CD4-positive, alpha-beta T cell treated with Interleukin-6 for 4 hours (primary cell): Measurements from ENCODE around the gene MAGI3.
"Not testable (repeated sequence)": the region's sequence is repeated elsewhere in the genome, so short reads cannot be mapped to it uniquely, and the experiment has no call there.

Experiments used
- DNase-seq: peaks from one replicate; pipeline ENCODE4 v3.0.0-alpha.2; 2020; ENCODE audit warnings: mixed read lengths

Gene MAGI3

GRCh38 chr1:113399062-113399583, 8.8 kb downstream of the MAGI3 start:
- no peak for DNase-seq

GRCh38 chr1:113401067-113401466, 10.8 kb downstream of the MAGI3 start:
- no peak for DNase-seq

- DNase-seq: no peak
Observed at GRCh38 chr1:113401728-113402127, 11.4 kb downstream of the MAGI3 start.

GRCh38 chr1:113403065-113403464, 12.8 kb downstream of the MAGI3 start:
- DNase-seq: no peak

GRCh38 chr1:113405573-113405972, 15.3 kb downstream of the MAGI3 start:
- no peak for DNase-seq

GRCh38 chr1:113406149-113406548, 15.8 kb downstream of the MAGI3 start:
- DNase-seq: not testable (repeated sequence)

GRCh38 chr1:113409363-113409762, 19.0 kb downstream of the MAGI3 start:
- no peak for DNase-seq

GRCh38 chr1:113412020-113412419, 21.7 kb downstream of the MAGI3 start:
- DNase-seq: not testable (repeated sequence)

GRCh38 chr1:113415310-113416070, 25.2 kb downstream of the MAGI3 start:
- DNase-seq: no peak

- DNase-seq: not testable (repeated sequence)
Observed at GRCh38 chr1:113416071-113416470, 25.8 kb downstream of the MAGI3 start.

GRCh38 chr1:113416496-113416895, 26.2 kb downstream of the MAGI3 start:
- DNase-seq: no peak

- DNase-seq: no peak
Observed at GRCh38 chr1:113422315-113423068, 32.2 kb downstream of the MAGI3 start.

GRCh38 chr1:113423826-113424225, 33.5 kb downstream of the MAGI3 start:
- DNase-seq: no peak

GRCh38 chr1:113429461-113430153, 39.3 kb downstream of the MAGI3 start:
- no peak for DNase-seq

- no peak for DNase-seq
Observed at GRCh38 chr1:113433184-113433583, 42.9 kb downstream of the MAGI3 start.

GRCh38 chr1:113434081-113434873, 44.0 kb downstream of the MAGI3 start:
- no peak for DNase-seq

GRCh38 chr1:113434874-113435175, 44.5 kb downstream of the MAGI3 start:
- DNase-seq: no peak

GRCh38 chr1:113437554-113438341, 47.4 kb downstream of the MAGI3 start:
- DNase-seq: no peak

- no peak for DNase-seq
Observed at GRCh38 chr1:113438505-113439276, 48.4 kb downstream of the MAGI3 start.

GRCh38 chr1:113439277-113439670, 49.0 kb downstream of the MAGI3 start:
- no peak for DNase-seq

GRCh38 chr1:113442131-113442530, 51.8 kb downstream of the MAGI3 start:
- no peak for DNase-seq
